ENCODE results near the gene DNMT3L. TPM values are rescaled to one million over a fixed set of nuclear protein-coding genes. Genes with fewer than 3 reads are reported as not detected.
A peak's percentile ranks its signal among the peaks of the same experiment; 100 is the strongest.
"Not testable (repeated sequence)": the region's sequence is repeated elsewhere in the genome, so short reads cannot be mapped to it uniquely, and the experiment has no call there.

Gene DNMT3L
- total and polyA plus RNA-seq, 7 experiments from 2014 or later = not detected

GRCh38 chr21:44220674-44221073 is 41.0 kb downstream of the DNMT3L start:
- H3K36me3 ChIP-seq (ENCODE audit: control insufficient read depth in 2 of 3, insufficient read depth in 3 of 3, low read length in 3 of 3); H3K27ac Mint-ChIP-seq; DNase-seq; POLR2A ChIA-PET; H3K9me3 Mint-ChIP-seq; H3K4me3 ChIP-seq (ENCODE audit: low read length); H3K36me3 Mint-ChIP-seq; H3K27me3 Mint-ChIP-seq; H3K27ac ChIP-seq (ENCODE audit: low read depth, low read length); H3K27me3 ChIP-seq (ENCODE audit: control insufficient read depth in 2 of 2, insufficient read depth in 2 of 2, low read length in 2 of 2); H3K4me1 Mint-ChIP-seq; H3K4me1 ChIP-seq (ENCODE audit: control insufficient read depth in 2 of 2, insufficient read depth in 2 of 2, low read length in 2 of 2); H3K4me3 Mint-ChIP-seq; CTCF ChIA-PET; intact Hi-C loops (cut with micrococcal nuclease); H3K9me3 ChIP-seq (ENCODE audit: control insufficient read depth in 2 of 3, low read length in 3 of 3): not testable (repeated sequence)
- peak; percentile 50 for ATAC-seq

GRCh38 chr21:44218461-44218860 is 43.2 kb downstream of the DNMT3L start:
- H3K4me1 ChIP-seq (ENCODE audit: control insufficient read depth in 2 of 2, insufficient read depth in 2 of 2, low read length in 2 of 2); H3K36me3 ChIP-seq (ENCODE audit: control insufficient read depth in 2 of 3, insufficient read depth in 3 of 3, low read length in 3 of 3); H3K4me1 Mint-ChIP-seq; ATAC-seq; H3K27ac ChIP-seq (ENCODE audit: low read depth, low read length); DNase-seq; H3K27ac Mint-ChIP-seq; H3K4me3 ChIP-seq (ENCODE audit: low read length); H3K9me3 ChIP-seq (ENCODE audit: control insufficient read depth in 2 of 3, low read length in 3 of 3); intact Hi-C loops (cut with micrococcal nuclease); H3K36me3 Mint-ChIP-seq; H3K27me3 ChIP-seq (ENCODE audit: control insufficient read depth in 2 of 2, insufficient read depth in 2 of 2, low read length in 2 of 2); H3K9me3 Mint-ChIP-seq; CTCF ChIA-PET; H3K4me3 Mint-ChIP-seq; H3K27me3 Mint-ChIP-seq; POLR2A ChIA-PET: not testable (repeated sequence)

DNA sequence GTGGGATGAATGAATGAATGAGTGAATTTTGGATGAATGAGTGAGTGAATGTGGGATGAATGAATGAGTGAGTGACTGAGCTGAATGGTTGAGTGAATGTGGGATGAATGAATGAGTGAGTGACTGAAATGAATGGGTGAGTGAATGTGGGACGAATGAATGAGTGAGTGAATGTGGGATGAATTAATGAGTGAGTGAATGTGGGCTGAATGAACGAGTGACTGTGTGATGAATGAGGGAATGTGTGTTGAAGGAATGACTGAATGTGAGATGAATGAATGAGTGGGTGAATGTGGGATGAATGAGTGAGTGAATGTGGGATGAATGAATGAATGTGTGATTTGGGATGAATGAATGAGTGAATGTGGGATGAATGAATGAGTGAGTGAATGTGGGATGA is 49.7 kb downstream of the DNMT3L start:
- H3K27ac ChIP-seq (ENCODE audit: low read depth, low read length); DNase-seq; H3K27me3 ChIP-seq (ENCODE audit: control insufficient read depth in 2 of 2, insufficient read depth in 2 of 2, low read length in 2 of 2); H3K9me3 Mint-ChIP-seq; H3K4me3 ChIP-seq (ENCODE audit: low read length); H3K36me3 ChIP-seq (ENCODE audit: control insufficient read depth in 2 of 3, insufficient read depth in 3 of 3, low read length in 3 of 3); H3K4me1 Mint-ChIP-seq; H3K36me3 Mint-ChIP-seq; intact Hi-C loops (cut with micrococcal nuclease); CTCF ChIA-PET; ATAC-seq; POLR2A ChIA-PET; H3K9me3 ChIP-seq (ENCODE audit: control insufficient read depth in 2 of 3, low read length in 3 of 3); H3K4me3 Mint-ChIP-seq; H3K4me1 ChIP-seq (ENCODE audit: control insufficient read depth in 2 of 2, insufficient read depth in 2 of 2, low read length in 2 of 2); H3K27ac Mint-ChIP-seq; H3K27me3 Mint-ChIP-seq: not testable (repeated sequence)

- DNase-seq; H3K4me1 ChIP-seq (ENCODE audit: control insufficient read depth in 2 of 2, insufficient read depth in 2 of 2, low read length in 2 of 2); H3K27ac Mint-ChIP-seq; H3K27me3 ChIP-seq (ENCODE audit: control insufficient read depth in 2 of 2, insufficient read depth in 2 of 2, low read length in 2 of 2); H3K27ac ChIP-seq (ENCODE audit: low read depth, low read length); H3K4me3 Mint-ChIP-seq; H3K4me3 ChIP-seq (ENCODE audit: low read length); H3K4me1 Mint-ChIP-seq; intact Hi-C loops (cut with micrococcal nuclease); H3K36me3 Mint-ChIP-seq; ATAC-seq; H3K9me3 ChIP-seq (ENCODE audit: control insufficient read depth in 2 of 3, low read length in 3 of 3); H3K27me3 Mint-ChIP-seq; CTCF ChIA-PET; H3K9me3 Mint-ChIP-seq; POLR2A ChIA-PET; H3K36me3 ChIP-seq (ENCODE audit: control insufficient read depth in 2 of 3, insufficient read depth in 3 of 3, low read length in 3 of 3): not testable (repeated sequence)
Observed at GRCh38 chr21:44211574-44211973, 50.1 kb downstream of the DNMT3L start.

DNA sequence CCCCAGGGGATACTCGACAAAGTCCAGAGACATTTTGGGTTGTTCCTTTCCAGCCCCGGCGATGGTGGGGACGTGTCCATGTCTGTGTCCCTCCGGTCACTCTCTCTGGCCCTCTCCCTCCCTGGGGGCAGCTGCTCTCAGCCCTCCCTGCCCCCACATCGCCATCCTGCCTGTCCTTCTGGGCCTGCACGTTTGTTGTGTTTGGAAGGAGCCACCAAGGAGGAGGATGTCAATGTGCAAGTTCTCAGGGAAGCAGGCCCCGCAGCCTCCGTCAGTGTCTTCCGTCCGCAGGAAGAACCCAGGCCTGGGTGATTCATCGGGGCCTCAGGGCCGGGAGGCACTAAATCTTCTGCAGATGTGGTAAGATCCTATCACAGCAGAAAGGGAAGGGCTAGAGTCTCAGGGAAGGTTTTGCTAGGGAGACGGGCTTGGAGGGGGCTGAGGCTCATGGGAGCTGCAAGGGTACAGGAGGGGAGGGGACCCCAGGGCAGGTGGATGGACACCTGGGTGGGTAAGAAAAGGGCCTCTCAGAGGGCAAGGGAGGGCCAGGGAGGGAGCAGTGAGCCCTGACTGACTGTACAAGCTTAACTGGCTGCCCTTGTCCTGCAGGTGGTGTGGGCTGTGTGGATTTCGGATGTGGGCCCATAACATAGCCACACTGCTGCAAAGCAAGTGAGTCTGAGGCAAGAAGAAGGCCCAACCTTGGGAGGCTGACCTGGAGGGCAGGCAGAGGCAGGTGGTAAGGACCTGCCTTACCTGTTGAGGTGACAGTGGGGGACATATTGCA is 53.6 kb downstream of the DNMT3L start:
- H3K4me1 Mint-ChIP-seq; intact Hi-C loops (cut with micrococcal nuclease); H3K27ac ChIP-seq (ENCODE audit: low read depth, low read length); H3K36me3 ChIP-seq (ENCODE audit: control insufficient read depth in 2 of 3, insufficient read depth in 3 of 3, low read length in 3 of 3); H3K4me1 ChIP-seq (ENCODE audit: control insufficient read depth in 2 of 2, insufficient read depth in 2 of 2, low read length in 2 of 2); H3K9me3 Mint-ChIP-seq; POLR2A ChIA-PET; H3K9me3 ChIP-seq (ENCODE audit: control insufficient read depth in 2 of 3, low read length in 3 of 3); H3K27ac Mint-ChIP-seq; H3K4me3 ChIP-seq (ENCODE audit: low read length); CTCF ChIA-PET; H3K4me3 Mint-ChIP-seq; H3K27me3 ChIP-seq (ENCODE audit: control insufficient read depth in 2 of 2, insufficient read depth in 2 of 2, low read length in 2 of 2); H3K36me3 Mint-ChIP-seq; H3K27me3 Mint-ChIP-seq: not testable (repeated sequence)
- ATAC-seq = peak; percentile 59
- peak in 1 of 9 donors; percentile 6 for DNase-seq

DNA sequence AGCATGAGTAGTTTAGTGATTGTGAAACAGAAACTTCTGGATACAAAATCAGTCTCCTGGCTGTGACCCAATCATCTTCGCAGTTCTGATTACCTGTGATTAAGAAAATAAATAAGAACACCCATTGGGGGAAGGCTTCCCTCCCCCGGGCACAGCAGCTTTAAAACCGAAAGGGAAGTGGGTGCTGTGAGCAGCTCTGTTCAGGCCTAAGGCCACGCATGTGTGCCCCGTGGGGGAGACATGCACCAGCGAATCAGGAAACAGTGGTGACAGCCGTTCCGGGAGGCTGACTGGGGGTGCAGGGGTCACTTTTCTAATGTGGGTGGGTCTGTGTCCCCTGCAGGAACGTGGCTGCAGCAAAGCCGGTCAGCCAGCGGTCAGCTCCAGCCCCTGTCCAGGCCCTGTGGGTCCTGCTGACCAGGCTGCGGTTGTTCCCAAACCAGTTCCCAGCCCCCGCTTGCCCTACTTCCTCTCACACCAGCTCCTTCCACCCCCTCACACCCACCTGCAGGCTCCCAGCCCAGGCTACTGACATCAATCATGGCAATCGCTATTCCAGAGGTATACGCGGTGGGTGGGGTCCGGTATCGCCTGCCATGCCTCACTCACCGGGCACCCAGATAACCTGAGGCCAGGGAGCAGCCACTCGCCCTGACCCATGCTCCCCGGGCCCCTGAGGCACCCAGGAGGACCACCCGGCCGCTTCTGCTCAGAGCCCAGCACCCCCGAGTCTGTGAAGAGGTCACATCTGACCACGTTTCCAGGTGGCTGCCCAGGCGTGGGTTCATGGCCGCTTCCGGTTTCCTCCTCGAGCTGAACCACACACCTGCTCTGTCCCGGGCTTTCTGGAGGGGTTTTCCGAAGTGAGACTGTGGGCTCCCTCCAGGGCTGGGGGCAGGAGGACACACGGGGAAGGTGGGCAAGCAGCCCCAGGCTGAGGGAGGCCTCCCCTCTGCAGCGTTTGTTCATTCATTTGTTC is 54.7 kb downstream of the DNMT3L start:
- H3K36me3 Mint-ChIP-seq; H3K27me3 ChIP-seq (ENCODE audit: control insufficient read depth in 2 of 2, insufficient read depth in 2 of 2, low read length in 2 of 2); POLR2A ChIA-PET; DNase-seq; H3K27ac ChIP-seq (ENCODE audit: low read depth, low read length); H3K36me3 ChIP-seq (ENCODE audit: control insufficient read depth in 2 of 3, insufficient read depth in 3 of 3, low read length in 3 of 3); intact Hi-C loops (cut with micrococcal nuclease); H3K27me3 Mint-ChIP-seq; H3K9me3 ChIP-seq (ENCODE audit: control insufficient read depth in 2 of 3, low read length in 3 of 3); H3K4me3 ChIP-seq (ENCODE audit: low read length); H3K27ac Mint-ChIP-seq; H3K4me1 Mint-ChIP-seq; CTCF ChIA-PET; H3K9me3 Mint-ChIP-seq; H3K4me3 Mint-ChIP-seq; H3K4me1 ChIP-seq (ENCODE audit: control insufficient read depth in 2 of 2, insufficient read depth in 2 of 2, low read length in 2 of 2): not testable (repeated sequence)
- ATAC-seq = peak; percentile 81

DNA sequence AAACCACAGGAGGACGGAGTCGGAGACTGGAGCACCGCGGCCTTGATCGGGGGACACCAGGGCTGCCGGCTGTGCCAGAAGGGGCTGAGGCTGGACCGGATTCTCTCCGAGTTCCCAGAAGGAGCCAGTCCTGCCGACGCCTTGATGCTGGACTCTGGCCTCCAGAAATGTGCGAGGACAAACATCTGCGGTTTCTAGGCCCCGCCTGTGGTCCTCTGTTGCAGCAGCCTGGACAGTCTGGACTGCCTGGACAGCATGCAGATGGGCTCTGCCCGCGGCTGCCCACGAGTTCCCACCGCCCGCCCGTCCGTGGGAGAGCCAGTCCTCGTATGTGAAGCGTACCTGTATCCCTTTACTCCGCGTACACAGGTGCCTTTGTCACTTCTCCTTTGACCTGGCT is 55.5 kb downstream of the DNMT3L start:
- intact Hi-C loops (cut with micrococcal nuclease); H3K9me3 Mint-ChIP-seq; DNase-seq; H3K27me3 Mint-ChIP-seq; H3K27ac Mint-ChIP-seq; H3K4me3 ChIP-seq (ENCODE audit: low read length); H3K9me3 ChIP-seq (ENCODE audit: control insufficient read depth in 2 of 3, low read length in 3 of 3); H3K27me3 ChIP-seq (ENCODE audit: control insufficient read depth in 2 of 2, insufficient read depth in 2 of 2, low read length in 2 of 2); POLR2A ChIA-PET; H3K27ac ChIP-seq (ENCODE audit: low read depth, low read length); CTCF ChIA-PET; H3K36me3 ChIP-seq (ENCODE audit: control insufficient read depth in 2 of 3, insufficient read depth in 3 of 3, low read length in 3 of 3); H3K4me1 ChIP-seq (ENCODE audit: control insufficient read depth in 2 of 2, insufficient read depth in 2 of 2, low read length in 2 of 2); H3K4me3 Mint-ChIP-seq; H3K4me1 Mint-ChIP-seq; ATAC-seq; H3K36me3 Mint-ChIP-seq: not testable (repeated sequence)
